RWPE2 (cell line): ENCODE data around the gene RIMS4.
A peak's percentile ranks its signal among the peaks of the same experiment; 100 is the strongest.

ENCODE experiments used
- ATAC-seq: fragments of 200-7000 bp; cut with Tn5 transposase; 3 replicates; pipeline ENCODE4 v1.9.1; 2021; ENCODE audit warnings: low read depth
- DNase-seq: peaks from one replicate; pipeline ENCODE4 v3.0.0-alpha.2; 2020; ENCODE audit warnings: low spot score
- H3K27ac ChIP-seq: fragments of 450-650 bp; 2 replicates; pipeline ENCODE4 v1.5.1; 2017; ENCODE audit warnings: mild to moderate bottlenecking; ENCODE audit not compliant: poor library complexity, severe bottlenecking
- H3K27me3 ChIP-seq: fragments of 250-450 bp; sonication (Bioruptor Pico); 2 replicates; pipeline ENCODE4 v1.5.1; 2021; ENCODE audit warnings: mild to moderate bottlenecking, moderate library complexity; ENCODE audit not compliant: insufficient read depth, poor library complexity, severe bottlenecking
- H3K36me3 ChIP-seq: fragments of 250-450 bp; sonication (Bioruptor Pico); 2 replicates; pipeline ENCODE4 v1.5.1; 2020; ENCODE audit warnings: low read depth, mild to moderate bottlenecking, moderate library complexity
- H3K4me1 ChIP-seq: fragments of 250-450 bp; sonication (Bioruptor Pico); 2 replicates; pipeline ENCODE4 v1.5.1; 2021; ENCODE audit warnings: mild to moderate bottlenecking, moderate library complexity; ENCODE audit not compliant: insufficient read depth, poor library complexity, severe bottlenecking
- H3K4me3 ChIP-seq: fragments of 250-450 bp; sonication (Bioruptor Pico); 2 replicates; pipeline ENCODE4 v1.5.1; 2021; ENCODE audit warnings: mild to moderate bottlenecking, moderate library complexity; ENCODE audit not compliant: severe bottlenecking
- H3K9me3 ChIP-seq: fragments of 250-450 bp; sonication (Bioruptor Pico); 2 replicates; pipeline ENCODE4 v1.5.1; 2021; ENCODE audit warnings: mild to moderate bottlenecking, moderate library complexity; ENCODE audit not compliant: severe bottlenecking
- CTCF ChIP-seq: fragments of 450-650 bp; IDR thresholded peaks from one replicate; pipeline ENCODE4 v1.5.1; 2017; ENCODE audit warnings: mild to moderate bottlenecking, moderate library complexity; ENCODE audit not compliant: poor library complexity, severe bottlenecking

RIMS4 gene

DNA sequence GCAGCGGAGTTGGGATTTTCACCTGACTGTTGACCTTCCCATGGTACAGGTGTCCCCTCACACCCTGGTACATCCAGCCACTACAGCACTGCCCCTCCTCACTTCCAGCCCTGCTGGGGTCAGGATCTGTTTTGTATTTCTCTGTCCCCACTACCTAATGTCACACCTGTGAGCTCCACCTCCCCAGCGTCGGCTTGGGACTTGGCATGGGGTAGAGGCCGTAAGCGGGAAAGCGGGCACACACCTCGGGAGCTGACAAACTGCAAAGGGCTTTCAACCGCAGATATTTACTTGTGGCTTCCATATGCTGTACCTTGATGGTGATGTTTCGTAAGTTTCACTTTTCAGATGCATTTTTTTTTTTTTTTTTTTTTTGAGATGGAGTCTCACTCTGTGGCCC lies 100.5 kb downstream of the RIMS4 start:
- Histone ChIP-seq H3K4me1 (peaks cover 8% of the 10 kb centered on the region), H3K4me3 (no peak overlapping the region), H3K9me3 (no peaks in the 10 kb centered on the region), H3K27me3 (no peaks in the 10 kb centered on the region), H3K27ac (no peak overlapping the region), H3K36me3 (no peaks in the 10 kb centered on the region)
- ATAC-seq, result no peak
- TF ChIP-seq CTCF, result no peak
- peak; percentile 72 for DNase-seq

DNA sequence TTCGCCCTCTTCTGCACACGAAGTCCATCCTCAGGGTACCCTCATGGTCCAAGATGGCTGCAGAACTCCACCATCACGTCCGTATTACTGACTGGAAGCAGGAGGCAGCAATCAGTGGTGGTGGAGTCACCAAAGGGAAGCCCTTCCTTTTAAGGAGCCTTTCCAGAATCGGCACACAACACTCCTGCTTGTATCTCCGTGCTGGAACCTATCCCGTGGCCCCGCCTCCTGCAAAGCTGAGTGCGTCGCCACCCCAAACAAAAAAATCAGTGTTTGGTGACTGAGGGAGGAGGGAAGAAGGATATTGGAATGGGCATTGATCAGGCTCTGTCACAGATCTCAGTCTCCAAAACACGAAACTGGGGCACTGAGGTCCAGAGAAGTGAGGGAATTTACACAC lies 101.0 kb downstream of the RIMS4 start:
- H3K9me3 ChIP-seq, result no peaks in the 10 kb centered on the region
- H3K27me3 ChIP-seq, result no peaks in the 10 kb centered on the region
- H3K4me3 ChIP-seq, result no peak overlapping the region
- no peaks in the 10 kb centered on the region for H3K36me3 ChIP-seq
- DNase-seq (peak; percentile 66), ATAC-seq (no peak)
- no peak for TF ChIP-seq CTCF
- no peak overlapping the region for H3K27ac ChIP-seq
- peaks cover 7% of the 10 kb centered on the region for H3K4me1 ChIP-seq

DNA sequence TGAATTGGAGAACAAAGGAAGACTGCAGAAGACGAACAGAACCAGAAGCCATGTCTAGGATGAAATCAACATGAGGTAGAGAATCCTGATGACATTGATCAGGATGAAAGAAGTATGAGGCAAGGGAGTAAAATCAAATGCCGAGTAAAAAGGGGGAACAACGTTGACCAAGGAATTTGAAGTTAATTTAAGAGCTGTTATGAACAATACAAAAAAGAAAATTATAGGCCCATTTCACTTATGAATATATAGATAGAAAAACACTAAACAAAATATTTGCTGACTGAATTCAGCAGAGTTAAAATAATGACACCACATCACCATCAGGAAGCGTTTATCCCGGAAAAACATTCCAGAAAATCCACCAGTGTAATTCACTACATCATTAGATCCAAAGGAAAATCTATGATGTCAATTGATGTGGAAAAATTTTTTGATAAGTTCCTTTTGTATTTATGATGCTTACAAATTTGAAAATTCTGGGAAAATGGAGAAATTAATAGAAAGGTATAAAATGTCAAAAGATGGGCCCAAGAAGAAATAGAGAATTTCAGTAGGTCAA lies 103.2 kb downstream of the RIMS4 start:
- Histone ChIP-seq H3K27ac (no peak overlapping the region), H3K9me3 (no peaks in the 10 kb centered on the region), H3K4me3 (no peak overlapping the region), H3K36me3 (no peaks in the 10 kb centered on the region), H3K4me1 (peaks cover 8% of the 10 kb centered on the region), H3K27me3 (no peaks in the 10 kb centered on the region)
- ATAC-seq (no peak), DNase-seq (no peak)
- TF ChIP-seq CTCF, result no peak

DNA sequence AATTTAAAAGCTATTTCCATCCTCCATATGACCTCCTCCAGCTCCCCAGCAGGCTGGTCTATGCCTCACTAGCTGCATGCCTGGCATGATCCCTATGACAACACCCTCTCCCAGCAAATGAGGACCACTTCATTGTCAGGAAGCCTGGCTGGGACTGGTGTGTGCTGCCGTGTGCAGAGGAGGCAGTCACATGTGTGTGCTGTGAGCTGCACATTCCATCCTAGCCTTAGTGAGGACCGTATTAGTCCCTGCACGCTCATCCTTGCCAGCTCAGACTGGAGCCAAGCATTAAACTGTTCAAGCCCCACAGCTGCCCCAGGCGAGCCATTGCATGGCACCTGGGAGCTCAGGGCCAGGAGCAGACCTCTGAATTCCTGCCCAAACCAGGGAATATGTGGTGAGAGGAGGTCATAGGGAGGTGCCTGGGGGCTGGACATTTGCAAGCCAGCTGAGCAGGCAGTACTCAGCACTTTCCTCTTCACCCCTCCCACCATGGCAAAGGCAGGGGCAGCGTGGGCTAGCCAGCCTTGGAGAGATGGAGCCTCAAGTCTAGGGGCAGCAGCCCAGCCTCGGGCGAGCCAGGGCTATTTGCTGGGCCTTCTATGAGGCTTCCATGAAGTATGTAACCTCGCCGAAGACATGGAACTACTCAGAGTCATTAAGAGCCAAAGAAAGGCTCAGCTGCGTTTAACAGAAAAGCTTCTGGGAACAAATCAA lies 103.9 kb downstream of the RIMS4 start:
- H3K36me3 ChIP-seq, result no peaks in the 10 kb centered on the region
- no peak overlapping the region for H3K4me3 ChIP-seq
- peak; percentile 69 for DNase-seq
- peaks cover 12% of the 10 kb centered on the region for H3K4me1 ChIP-seq
- H3K27me3 ChIP-seq, result no peaks in the 10 kb centered on the region
- H3K27ac ChIP-seq, result no peak overlapping the region
- ATAC-seq, result peak; percentile 39
- H3K9me3 ChIP-seq, result no peaks in the 10 kb centered on the region
- no peak for TF ChIP-seq CTCF
